Measurements from ENCODE around the gene CTDSP1. TPM values are rescaled to one million over a fixed set of nuclear protein-coding genes. Genes with fewer than 3 reads are reported as not detected.

Gene CTDSP1
- total RNA-seq, 1 experiment from 2014 or later, result 25.4 TPM

DNA sequence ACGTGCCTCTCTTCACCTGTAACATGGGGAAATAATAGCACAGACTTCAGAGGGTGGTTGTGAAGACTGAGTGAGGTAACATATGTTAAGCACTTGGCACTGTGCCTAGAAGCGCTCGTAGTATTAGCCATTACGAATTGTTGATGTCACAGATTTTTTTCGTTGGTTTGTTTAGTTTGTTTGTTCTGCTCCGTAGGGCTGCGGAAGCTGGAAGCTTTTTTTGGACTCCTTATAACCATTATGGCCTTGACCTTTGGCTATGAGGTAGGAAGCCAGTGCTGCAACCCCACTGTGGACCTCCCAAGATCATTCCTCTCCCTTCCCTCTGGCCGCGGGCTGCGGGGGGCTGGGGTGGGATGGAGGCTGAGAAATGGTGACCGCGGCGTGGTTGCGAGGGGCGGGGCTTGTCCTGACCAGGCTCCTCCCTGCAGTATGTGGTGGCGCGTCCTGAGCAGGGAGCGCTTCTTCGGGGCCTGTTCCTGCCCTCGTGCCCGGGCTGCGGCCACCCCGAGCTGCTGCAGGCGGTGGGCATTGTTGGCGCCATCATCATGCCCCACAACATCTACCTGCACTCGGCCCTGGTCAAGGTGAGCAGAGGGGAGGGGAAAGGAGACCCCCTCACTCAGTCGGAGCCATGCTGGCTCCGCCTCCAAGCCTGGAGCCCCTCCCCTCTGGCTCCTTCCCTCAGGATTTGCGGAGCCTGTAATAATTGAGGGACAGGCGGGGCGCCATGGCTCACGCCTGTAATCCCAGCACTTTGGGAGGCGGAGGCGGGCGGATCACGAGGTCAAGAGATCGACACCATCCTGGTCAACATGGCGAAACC, 12.1 kb upstream of the CTDSP1 start:
- ATAC-seq (peak; percentile 93), DNase-seq (ENCODE audit: low spot score) (peak; percentile 83)
- H3K27ac Mint-ChIP-seq, result peak overlapping the region; percentile 72
- peaks cover 10% of the 10 kb centered on the region for H3K4me1 Mint-ChIP-seq
- no peaks in the 10 kb centered on the region for H3K9me3 Mint-ChIP-seq
- H3K27me3 Mint-ChIP-seq (ENCODE audit: low read depth), result peaks cover 29% of the 10 kb centered on the region
- ChIA-PET CTCF (interaction anchor here (0.9 to 2.7 kb wide), 5 partner anchors 8 to 95 kb away, joined by 3 to 13 read pairs (median 4); partner anchors contain the start of genes CATIP and TMBIM1), POLR2A (interaction anchor here (1.0 to 1.2 kb wide), 2 partner anchors 20 to 80 kb away, joined by 3 read pairs; no protein-coding TSS in a partner anchor)
- no peaks in the 10 kb centered on the region for H3K36me3 Mint-ChIP-seq
- peak overlapping the region; percentile 77 for H3K4me3 Mint-ChIP-seq
- TF ChIP-seq, protein P1, sequence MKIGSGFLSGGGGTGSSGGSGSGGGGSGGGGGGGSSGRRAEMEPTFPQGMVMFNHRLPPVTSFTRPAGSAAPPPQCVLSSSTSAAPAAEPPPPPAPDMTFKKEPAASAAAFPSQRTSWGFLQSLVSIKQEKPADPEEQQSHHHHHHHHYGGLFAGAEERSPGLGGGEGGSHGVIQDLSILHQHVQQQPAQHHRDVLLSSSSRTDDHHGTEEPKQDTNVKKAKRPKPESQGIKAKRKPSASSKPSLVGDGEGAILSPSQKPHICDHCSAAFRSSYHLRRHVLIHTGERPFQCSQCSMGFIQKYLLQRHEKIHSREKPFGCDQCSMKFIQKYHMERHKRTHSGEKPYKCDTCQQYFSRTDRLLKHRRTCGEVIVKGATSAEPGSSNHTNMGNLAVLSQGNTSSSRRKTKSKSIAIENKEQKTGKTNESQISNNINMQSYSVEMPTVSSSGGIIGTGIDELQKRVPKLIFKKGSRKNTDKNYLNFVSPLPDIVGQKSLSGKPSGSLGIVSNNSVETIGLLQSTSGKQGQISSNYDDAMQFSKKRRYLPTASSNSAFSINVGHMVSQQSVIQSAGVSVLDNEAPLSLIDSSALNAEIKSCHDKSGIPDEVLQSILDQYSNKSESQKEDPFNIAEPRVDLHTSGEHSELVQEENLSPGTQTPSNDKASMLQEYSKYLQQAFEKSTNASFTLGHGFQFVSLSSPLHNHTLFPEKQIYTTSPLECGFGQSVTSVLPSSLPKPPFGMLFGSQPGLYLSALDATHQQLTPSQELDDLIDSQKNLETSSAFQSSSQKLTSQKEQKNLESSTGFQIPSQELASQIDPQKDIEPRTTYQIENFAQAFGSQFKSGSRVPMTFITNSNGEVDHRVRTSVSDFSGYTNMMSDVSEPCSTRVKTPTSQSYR (CRISPR knock-in tag; IDR thresholded peaks at IDR 0.05), result no peak
- TF ChIP-seq TEAD1 (CRISPR knock-in tag; IDR thresholded peaks at IDR 0.05), result 0 out of 2 replicates have a peak, but pooled peaks have one; percentile 36
- TF ChIP-seq PRDM15 (CRISPR knock-in tag; IDR thresholded peaks at IDR 0.05), result no peak
- no peak for TF ChIP-seq E2F4 (CRISPR knock-in tag; IDR thresholded peaks at IDR 0.05; ENCODE audit: borderline replicate concordance, low read depth)
- no peak for TF ChIP-seq ZNF512 (CRISPR knock-in tag; IDR thresholded peaks at IDR 0.05; ENCODE audit: borderline replicate concordance)
- TF ChIP-seq, protein P2, sequence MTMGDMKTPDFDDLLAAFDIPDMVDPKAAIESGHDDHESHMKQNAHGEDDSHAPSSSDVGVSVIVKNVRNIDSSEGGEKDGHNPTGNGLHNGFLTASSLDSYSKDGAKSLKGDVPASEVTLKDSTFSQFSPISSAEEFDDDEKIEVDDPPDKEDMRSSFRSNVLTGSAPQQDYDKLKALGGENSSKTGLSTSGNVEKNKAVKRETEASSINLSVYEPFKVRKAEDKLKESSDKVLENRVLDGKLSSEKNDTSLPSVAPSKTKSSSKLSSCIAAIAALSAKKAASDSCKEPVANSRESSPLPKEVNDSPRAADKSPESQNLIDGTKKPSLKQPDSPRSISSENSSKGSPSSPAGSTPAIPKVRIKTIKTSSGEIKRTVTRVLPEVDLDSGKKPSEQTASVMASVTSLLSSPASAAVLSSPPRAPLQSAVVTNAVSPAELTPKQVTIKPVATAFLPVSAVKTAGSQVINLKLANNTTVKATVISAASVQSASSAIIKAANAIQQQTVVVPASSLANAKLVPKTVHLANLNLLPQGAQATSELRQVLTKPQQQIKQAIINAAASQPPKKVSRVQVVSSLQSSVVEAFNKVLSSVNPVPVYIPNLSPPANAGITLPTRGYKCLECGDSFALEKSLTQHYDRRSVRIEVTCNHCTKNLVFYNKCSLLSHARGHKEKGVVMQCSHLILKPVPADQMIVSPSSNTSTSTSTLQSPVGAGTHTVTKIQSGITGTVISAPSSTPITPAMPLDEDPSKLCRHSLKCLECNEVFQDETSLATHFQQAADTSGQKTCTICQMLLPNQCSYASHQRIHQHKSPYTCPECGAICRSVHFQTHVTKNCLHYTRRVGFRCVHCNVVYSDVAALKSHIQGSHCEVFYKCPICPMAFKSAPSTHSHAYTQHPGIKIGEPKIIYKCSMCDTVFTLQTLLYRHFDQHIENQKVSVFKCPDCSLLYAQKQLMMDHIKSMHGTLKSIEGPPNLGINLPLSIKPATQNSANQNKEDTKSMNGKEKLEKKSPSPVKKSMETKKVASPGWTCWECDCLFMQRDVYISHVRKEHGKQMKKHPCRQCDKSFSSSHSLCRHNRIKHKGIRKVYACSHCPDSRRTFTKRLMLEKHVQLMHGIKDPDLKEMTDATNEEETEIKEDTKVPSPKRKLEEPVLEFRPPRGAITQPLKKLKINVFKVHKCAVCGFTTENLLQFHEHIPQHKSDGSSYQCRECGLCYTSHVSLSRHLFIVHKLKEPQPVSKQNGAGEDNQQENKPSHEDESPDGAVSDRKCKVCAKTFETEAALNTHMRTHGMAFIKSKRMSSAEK (CRISPR knock-in tag; IDR thresholded peaks at IDR 0.05; ENCODE audit: borderline replicate concordance), result no peak
- peak; percentile 65; the same call in 1 of the 2 replicates for TF ChIP-seq USF1 (CRISPR knock-in tag; IDR thresholded peaks at IDR 0.05)
- 0 out of 2 replicates have a peak, but pooled peaks have one; percentile 26 for TF ChIP-seq SMAD4 (CRISPR knock-in tag; IDR thresholded peaks at IDR 0.05)
- TF ChIP-seq, protein P3, sequence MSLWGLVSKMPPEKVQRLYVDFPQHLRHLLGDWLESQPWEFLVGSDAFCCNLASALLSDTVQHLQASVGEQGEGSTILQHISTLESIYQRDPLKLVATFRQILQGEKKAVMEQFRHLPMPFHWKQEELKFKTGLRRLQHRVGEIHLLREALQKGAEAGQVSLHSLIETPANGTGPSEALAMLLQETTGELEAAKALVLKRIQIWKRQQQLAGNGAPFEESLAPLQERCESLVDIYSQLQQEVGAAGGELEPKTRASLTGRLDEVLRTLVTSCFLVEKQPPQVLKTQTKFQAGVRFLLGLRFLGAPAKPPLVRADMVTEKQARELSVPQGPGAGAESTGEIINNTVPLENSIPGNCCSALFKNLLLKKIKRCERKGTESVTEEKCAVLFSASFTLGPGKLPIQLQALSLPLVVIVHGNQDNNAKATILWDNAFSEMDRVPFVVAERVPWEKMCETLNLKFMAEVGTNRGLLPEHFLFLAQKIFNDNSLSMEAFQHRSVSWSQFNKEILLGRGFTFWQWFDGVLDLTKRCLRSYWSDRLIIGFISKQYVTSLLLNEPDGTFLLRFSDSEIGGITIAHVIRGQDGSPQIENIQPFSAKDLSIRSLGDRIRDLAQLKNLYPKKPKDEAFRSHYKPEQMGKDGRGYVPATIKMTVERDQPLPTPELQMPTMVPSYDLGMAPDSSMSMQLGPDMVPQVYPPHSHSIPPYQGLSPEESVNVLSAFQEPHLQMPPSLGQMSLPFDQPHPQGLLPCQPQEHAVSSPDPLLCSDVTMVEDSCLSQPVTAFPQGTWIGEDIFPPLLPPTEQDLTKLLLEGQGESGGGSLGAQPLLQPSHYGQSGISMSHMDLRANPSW (CRISPR knock-in tag; conservative IDR thresholded peaks at IDR 0.05; ENCODE audit: low read depth), result no peak
- TF ChIP-seq, protein P4, sequence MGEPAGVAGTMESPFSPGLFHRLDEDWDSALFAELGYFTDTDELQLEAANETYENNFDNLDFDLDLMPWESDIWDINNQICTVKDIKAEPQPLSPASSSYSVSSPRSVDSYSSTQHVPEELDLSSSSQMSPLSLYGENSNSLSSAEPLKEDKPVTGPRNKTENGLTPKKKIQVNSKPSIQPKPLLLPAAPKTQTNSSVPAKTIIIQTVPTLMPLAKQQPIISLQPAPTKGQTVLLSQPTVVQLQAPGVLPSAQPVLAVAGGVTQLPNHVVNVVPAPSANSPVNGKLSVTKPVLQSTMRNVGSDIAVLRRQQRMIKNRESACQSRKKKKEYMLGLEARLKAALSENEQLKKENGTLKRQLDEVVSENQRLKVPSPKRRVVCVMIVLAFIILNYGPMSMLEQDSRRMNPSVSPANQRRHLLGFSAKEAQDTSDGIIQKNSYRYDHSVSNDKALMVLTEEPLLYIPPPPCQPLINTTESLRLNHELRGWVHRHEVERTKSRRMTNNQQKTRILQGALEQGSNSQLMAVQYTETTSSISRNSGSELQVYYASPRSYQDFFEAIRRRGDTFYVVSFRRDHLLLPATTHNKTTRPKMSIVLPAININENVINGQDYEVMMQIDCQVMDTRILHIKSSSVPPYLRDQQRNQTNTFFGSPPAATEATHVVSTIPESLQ (CRISPR knock-in tag; IDR thresholded peaks at IDR 0.05), result no peak
- TF ChIP-seq, protein P5, sequence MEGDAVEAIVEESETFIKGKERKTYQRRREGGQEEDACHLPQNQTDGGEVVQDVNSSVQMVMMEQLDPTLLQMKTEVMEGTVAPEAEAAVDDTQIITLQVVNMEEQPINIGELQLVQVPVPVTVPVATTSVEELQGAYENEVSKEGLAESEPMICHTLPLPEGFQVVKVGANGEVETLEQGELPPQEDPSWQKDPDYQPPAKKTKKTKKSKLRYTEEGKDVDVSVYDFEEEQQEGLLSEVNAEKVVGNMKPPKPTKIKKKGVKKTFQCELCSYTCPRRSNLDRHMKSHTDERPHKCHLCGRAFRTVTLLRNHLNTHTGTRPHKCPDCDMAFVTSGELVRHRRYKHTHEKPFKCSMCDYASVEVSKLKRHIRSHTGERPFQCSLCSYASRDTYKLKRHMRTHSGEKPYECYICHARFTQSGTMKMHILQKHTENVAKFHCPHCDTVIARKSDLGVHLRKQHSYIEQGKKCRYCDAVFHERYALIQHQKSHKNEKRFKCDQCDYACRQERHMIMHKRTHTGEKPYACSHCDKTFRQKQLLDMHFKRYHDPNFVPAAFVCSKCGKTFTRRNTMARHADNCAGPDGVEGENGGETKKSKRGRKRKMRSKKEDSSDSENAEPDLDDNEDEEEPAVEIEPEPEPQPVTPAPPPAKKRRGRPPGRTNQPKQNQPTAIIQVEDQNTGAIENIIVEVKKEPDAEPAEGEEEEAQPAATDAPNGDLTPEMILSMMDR (IDR thresholded peaks at IDR 0.05), result no peak
- TF ChIP-seq FOXP1 (CRISPR knock-in tag; IDR thresholded peaks at IDR 0.05; ENCODE audit: borderline replicate concordance), result no peak

Data from WTC11 (cell line).